Measurements from ENCODE around the gene R3HDM4.

Gene R3HDM4

DNA sequence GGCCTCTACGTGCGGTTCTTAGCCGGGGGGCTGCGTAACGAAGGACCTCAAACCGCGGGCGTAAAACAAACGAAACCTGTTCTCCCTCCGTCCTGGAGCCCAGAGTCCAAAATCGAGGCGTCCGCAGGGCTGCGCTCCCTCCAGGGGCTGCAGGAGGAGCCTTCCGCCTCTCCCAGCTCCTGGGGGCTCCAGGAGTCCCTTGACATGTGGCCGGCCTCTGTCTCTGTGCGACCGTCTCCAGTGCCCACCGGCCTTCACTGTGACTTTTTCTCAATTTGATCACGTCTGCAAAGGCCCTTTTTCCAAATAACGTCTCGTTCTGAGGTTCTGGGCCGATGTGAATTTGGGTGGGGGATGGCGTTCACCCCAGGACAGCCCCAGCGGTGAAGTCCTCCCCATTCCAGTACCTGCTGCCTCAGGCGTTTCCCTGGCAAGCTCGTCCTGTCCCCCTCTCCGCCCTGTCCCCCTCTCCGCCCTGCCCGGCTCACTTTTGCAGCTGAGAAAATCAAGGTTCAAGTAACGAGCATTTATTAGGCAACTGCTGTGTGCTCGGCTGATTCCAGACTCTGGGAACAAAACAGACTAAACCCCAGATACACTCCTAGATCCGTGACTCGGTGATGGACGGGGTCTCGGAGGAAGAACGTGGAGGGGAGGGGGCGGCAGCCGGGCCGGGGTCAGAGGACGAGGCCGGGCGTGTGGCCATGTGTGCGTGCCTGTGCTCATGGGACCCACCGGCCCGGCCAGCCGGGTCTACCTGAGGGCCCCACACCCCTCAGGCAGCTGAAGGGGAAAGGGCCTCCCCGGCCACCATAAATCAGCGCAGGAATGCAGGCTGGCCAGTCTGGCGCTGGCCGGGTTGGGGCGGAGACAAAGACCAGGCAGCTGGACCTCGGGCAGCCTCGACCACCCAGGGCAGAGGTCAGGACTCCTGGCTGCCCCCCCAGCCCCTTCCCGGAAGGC lies 43.1 kb upstream of the R3HDM4 start:
- no peak for TF ChIP-seq CTCF (IDR thresholded peaks at IDR 0.05; ENCODE audit: extremely low read depth, missing control alignments)
- no peak for DNase-seq (ENCODE audit: low spot score)

DNA sequence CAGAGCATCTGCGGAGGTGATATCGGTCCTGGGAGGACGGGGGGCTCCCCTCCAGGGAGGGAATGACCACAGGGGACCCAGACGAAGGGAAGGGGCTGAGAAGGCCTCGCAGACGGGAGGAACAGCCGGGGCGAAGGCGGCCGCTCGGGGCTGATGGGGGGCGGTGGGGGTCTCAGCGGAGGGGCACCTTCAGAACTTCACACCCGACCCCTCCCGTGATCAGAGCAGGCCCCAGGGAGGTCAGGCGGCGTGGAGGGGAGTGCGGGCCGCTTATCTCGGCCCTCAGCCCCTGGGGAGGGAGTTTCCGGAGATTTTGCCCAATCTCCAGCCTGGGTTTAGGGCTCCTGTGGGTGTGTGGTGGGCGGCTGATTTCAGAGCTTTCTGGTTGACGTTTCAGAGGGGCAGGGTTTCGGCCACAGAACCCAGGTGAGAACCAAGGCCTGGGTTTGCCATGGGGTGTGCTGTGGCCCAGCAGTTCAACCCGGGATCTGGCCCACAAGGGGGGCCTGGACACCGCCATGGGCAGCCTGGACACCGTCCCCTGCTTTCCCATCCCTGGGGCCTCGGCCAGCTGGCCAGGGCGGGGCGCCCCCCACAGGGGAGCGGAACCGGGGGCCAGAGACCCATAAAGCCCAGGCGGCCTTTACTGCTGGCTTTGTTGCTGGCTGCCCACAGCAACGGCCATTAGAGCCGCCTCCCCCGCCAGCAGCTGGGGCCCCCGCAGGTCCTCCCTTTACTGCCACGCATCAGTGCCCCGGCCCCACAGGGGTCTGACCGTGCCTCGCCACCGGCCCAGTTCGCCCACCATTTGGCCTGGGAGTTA lies 41.9 kb upstream of the R3HDM4 start:
- peak; percentile 94 for DNase-seq (ENCODE audit: low spot score)
- no peak for TF ChIP-seq CTCF (IDR thresholded peaks at IDR 0.05; ENCODE audit: extremely low read depth, missing control alignments)

- no peak for TF ChIP-seq CTCF (IDR thresholded peaks at IDR 0.05; ENCODE audit: extremely low read depth, missing control alignments)
- no peak for DNase-seq (ENCODE audit: low spot score)
Observed at GRCh38 chr19:954272-954671, 41.3 kb upstream of the R3HDM4 start.

DNA sequence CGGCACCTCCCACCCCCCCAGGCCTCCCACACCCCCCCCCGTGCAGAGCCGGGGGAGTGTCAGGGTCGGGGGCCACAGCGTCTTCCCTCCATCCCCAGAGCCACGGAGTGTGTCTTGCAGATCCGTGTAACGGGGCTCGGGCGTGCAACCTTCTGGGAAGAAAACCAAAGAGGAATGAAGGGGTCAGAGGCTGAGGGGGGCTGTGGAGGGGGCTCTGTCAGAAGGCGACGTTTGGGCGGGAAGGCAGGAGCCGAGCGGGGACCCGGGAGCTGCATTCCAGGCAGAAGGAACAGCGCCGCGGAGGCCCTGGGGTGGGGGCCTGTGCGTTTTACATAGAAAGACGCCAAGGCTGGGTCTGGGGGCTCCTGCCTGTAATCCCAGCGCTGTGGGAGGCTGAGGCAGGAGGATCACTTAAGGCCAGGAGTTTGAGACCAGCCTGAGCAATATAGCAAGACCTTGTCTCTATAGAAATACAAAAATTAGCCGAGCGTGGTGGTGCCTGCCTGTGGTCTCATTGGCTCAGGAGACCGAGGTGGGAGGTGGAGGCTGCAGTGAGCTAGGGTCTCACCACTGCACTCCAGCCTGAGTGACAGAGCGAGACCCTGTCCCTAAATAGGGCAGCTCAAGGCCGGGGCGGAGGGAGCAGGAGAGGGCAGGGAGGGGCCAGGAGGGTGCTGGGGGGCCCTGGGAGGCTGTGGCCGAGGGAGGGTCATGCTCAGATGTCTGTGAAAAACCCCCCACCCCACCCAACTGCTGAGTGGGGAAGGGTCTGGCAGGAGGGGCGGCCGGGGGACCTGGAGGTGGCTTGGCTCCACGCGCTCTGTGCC lies 40.6 kb upstream of the R3HDM4 start:
- no peak for DNase-seq (ENCODE audit: low spot score)

GRCh38 chr19:952680-953444 lies 39.8 kb upstream of the R3HDM4 start:
- DNase-seq (ENCODE audit: low spot score) = no peak
- no peak for TF ChIP-seq CTCF (IDR thresholded peaks at IDR 0.05; ENCODE audit: extremely low read depth, missing control alignments)

More for the DNA sequence above, 40.6 kb upstream of the R3HDM4 start:
- no peak for TF ChIP-seq CTCF (IDR thresholded peaks at IDR 0.05; ENCODE audit: extremely low read depth, missing control alignments)

GRCh38 chr19:952049-952679 lies 39.1 kb upstream of the R3HDM4 start:
- TF ChIP-seq CTCF (IDR thresholded peaks at IDR 0.05; ENCODE audit: extremely low read depth, missing control alignments) = no peak
- DNase-seq (ENCODE audit: low spot score) = no peak

All from GM20000 (cell line).